HuH-7 (cell line): ENCODE results near the gene RHOJ.

ENCODE experiments used
- DNase-seq: peaks from one replicate; pipeline ENCODE4 v3.0.0; 2011; ENCODE audit warnings: low spot score

RHOJ gene

DNA sequence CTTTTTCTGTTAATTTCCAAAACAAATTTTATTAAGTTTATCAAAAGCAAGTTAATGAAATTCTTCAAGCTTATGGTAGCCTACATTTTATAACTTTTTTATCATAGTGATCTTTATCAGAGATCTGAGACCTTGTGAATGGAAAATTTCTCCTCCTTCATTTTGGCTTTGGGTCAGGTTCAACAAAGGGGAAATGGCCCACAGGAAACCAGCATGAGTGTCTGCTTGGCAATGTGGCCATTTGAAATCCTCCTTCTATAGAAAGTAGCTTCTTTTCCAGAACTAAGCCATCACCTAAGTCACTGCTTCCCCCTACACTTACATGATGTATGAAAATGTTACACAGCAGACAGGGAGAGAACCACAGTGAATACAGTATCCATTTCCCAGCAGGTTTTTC, 1.6 kb downstream of the RHOJ start:
- no peak for DNase-seq

- no peak for DNase-seq
These were observed 4.9 kb downstream of the RHOJ start for GRCh38 chr14:63209160-63209559.

- DNase-seq = no peak
These were observed 6.6 kb downstream of the RHOJ start for GRCh38 chr14:63210812-63211211.

DNA sequence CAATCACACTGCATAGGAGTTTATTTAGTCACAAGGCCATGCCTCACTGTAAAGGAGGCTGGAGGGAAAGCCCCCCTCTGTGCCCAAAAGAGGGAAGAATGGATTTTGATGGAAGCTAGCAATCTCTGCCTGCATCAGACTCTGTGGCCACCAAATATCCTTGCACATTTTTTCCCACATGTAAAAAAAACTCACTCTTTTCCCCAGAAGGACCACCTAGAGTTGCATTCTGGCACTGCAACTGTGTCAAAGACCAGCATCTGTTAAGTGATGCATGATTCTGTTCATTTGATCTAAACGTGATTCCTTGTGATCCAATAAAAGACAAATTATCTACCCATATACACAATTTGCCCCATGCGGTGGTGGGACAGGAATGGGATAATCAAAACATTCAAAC, 8.0 kb downstream of the RHOJ start:
- DNase-seq = no peak

DNA sequence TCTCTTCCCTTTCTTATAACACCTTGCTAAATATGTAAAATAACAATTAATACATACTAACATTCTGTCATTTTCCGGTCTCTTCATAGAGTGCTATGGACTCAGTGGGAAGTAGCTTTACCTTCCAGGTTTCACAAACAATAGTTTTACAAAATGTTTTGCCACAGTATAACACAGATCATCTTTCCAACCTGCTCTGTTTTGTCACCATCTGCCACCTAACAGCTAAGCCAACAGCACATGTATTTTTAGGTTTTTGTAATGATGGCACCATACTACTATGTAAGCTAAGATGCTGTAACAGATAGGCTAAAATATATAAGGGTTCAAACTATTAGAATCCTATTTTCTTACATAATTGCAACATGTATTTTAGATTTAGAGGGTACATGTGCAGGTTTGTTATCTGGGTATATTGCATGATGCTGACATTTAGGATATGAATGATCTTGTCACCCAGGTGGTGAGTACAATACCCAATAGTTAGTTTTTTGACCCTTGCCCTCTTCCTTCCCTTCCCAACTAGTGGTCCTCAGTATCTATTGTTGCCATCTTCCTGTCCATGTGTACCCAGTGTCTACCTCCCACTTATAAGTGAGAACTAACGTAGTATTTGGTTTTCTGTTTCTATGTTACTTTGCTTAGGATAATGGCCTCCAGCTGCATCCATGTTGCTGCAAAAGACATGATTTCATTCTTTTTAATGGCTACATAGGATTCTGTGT, 8.7 kb downstream of the RHOJ start:
- no peak for DNase-seq

- no peak for DNase-seq
These were observed 10.4 kb downstream of the RHOJ start for GRCh38 chr14:63214417-63215196.

DNA sequence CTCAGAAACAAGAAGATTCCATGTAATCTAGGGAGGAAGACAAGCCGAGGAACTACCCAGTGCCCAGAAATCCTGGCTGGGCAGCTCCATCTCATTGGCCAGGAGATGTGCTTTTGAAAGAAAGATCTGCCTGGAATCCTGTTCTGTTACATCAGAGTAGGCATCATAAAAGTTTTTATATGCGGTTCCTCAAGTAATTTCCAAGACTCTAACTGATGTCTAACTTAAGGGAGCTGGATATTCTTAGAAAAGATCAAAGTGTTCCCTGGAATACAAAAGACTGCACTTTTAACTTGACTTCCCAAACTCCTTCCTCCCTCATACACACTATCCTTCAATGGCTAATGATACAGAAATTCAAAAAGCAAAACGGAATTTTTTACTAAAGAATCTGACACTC, 16.3 kb downstream of the RHOJ start:
- no peak for DNase-seq

DNA sequence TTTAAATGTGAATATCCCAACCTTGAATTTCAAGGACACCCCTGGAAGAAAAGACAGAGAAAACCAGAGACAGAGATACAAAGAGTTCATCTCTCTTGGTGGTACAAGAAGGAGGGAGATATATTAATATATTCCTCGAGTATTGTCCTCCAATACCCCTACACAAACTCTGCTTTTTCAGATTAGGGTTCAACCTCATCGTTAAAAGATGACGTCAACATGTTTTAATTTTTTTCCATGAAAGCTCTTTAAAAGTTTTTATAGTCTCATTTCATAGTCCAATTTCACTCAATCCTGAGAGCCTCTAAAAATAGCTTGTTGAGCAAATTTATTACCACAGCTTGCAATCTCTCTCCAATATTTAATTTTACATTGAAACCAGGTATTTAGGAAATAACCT, 19.4 kb downstream of the RHOJ start:
- no peak for DNase-seq

DNA sequence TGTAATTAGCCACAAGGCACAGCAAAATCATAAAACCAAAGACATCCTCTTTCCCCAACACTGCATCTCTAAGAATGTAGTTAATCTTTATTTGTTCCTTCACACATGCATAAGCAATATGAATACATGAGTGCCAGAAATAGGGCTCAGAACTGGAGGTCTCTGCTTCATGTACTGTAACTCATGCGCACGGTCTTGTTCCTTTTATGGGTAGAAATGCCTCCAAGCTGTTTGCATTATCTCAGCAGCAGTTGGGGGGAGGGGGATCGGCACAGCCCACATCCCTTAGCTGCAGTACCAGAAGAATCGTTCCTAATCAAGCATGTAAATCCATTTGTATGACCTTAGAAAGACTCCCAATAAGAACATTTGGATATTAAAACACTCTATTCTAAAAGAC, 20.0 kb downstream of the RHOJ start:
- DNase-seq = no peak

GRCh38 chr14:63228217-63228616, 24.0 kb downstream of the RHOJ start:
- DNase-seq = no peak

DNA sequence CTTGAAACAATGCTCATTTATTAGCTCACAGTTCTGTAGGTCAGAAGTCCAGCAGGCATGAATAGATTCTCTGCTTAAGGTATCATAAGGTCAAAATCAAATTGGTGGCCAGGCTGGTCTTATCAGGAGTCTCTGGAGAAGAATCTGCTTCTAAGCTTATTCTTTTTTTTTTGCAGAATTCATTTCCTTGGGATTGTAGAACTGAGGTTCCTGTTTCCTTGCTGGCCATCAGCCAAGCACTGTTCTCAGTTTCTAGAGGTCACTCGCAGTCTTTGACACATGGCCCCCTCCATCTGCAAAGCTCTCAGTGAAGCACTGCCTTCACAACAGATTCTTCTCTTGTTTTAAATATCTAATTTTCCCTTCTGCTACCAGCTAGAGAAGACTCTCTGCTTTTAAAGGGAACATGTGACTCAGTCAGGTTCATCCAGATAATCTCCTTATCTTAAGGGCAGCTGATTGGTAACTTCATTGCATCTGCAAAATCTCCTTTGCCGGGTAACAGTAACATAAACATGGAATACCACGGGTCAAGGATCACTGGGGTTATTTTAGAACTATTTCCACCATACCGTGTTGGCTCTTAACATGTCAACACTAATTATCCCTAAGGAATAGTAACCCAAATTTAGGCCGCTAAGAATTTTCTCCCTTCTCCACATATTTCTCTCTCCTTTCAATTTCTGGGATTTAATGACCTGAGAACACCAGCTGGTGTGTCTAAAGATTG, 25.3 kb downstream of the RHOJ start:
- no peak for DNase-seq

GRCh38 chr14:63231766-63232165, 27.5 kb downstream of the RHOJ start:
- DNase-seq = no peak

GRCh38 chr14:63237791-63238190, 33.5 kb downstream of the RHOJ start:
- no peak for DNase-seq

DNA sequence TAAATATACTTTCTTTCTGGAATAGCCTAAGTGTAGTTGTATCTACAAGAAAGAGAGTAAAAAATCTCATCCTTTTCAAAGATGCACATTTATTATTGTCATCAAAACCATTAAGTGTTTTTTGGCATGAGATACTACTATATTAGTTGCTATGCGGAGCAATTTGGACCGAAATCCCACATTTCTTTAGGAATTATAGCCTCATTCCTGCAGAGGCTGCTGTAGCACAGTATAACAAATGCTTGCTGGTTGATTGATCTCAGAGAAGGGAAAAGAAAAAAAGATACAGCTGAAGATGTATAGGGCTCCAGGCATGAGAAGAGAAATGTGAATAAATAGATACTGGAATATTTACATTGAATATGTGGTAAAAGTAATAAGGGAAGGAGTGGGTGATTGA, 36.0 kb downstream of the RHOJ start:
- DNase-seq = no peak

DNA sequence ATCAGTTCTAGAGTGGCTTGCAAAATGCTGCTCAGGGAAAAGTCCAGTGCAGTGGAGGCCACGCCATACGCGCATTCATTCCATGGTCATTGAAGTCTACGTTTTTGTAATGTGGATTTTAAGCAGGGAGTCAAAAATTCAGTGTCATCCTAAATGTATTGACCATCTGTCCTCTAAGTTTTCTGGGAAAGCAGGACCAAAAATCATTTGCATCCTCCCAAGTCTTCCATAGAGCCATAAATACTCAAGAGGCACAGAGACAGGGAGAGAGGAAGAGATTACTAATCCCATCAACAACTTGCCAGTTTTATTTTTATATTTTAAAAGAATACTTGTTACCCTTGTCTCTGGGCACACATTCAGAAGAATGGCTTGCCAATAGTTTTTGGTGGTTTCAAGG, 36.9 kb downstream of the RHOJ start:
- no peak for DNase-seq

DNA sequence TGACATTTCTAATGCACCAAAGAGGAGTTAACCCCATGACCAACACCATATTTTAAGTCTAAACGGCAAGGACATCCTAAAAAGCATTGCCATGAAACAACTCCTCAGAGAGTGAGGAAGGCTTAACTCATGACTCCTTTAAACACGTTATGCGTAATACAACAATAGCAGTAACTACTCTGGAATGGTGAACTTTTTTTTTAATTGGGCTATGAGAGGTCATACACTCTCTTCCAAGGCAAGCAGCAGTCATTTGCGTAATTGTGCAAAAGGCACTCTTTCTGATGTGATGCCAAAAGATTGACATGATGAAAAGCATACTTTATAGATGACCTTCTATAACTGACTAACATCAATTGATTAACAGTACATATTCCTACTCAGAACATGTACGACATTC, 39.4 kb downstream of the RHOJ start:
- DNase-seq = no peak

GRCh38 chr14:63245893-63246292, 41.6 kb downstream of the RHOJ start:
- DNase-seq = no peak

DNA sequence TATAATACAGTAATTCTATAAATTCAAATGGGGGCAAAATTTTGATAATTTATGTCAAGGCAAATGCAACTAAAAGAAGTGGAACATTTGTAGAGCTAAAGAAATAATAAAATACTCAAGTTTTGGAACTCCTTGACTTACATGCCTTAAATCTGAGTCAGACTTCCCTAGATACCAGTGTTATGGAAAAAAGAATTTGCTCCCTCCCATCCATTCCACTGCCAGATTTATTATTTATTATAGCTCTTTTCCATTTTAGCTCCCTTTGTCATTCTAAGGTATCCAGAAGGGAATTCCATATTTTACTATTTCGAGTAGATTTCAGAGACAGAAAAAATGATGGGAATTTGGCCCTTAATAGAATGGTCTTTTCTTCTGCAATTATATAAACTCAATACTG, 44.0 kb downstream of the RHOJ start:
- DNase-seq = no peak

GRCh38 chr14:63249092-63249491, 44.8 kb downstream of the RHOJ start:
- DNase-seq = no peak

DNA sequence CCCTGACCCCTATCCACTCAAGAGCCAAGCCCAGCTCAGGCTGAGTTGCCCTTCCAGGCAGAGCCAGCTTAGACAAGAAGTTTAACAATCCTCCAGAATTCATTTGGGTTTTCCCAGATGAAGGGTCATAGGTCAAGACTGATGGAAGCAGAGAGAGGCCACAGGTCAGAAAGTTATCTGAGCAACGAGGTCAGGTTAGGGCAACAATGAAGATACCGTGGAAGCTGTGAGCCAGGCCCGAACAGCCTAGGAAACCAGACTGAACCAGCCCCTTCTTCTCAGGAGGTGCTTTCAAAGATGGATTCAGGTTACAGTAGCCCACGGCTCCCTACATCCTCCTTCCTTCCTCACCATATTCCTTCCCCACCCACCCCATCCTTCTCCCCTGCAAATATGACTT, 53.1 kb downstream of the RHOJ start:
- no peak for DNase-seq

GRCh38 chr14:63262446-63262845, 58.2 kb downstream of the RHOJ start:
- no peak for DNase-seq

GRCh38 chr14:63266106-63266505, 61.9 kb downstream of the RHOJ start:
- no peak for DNase-seq

DNA sequence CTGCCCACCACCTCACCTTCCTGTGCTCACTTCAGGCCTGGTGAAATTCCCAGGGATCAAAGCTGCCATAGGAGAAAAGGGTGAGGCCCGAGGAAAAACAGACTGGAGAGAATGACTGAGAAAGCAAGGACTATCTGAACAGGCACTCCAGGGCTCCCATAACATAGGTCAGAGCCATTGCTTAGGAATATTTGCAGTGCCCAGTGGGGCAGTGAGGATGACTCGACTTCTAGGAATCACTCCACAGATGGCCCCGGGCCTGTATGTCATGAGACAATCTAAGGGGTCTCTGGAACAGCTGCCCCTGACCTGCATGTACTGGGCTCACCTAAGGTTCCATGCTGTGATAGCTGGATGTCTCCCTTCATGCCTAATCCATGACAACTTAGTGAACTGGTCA, 62.9 kb downstream of the RHOJ start:
- DNase-seq = no peak
